H1 (cell line): Measurements from ENCODE around the gene RBM4. TPM values are rescaled to one million over a fixed set of nuclear protein-coding genes. Genes with fewer than 3 reads are reported as not detected.

Source experiments
- CTCF ChIA-PET: fragments of 300-600 bp; sonication (Branson Sonifier 250); formaldehyde crosslinking; loops from one replicate; lab custom pipeline; 2021; ENCODE audit not compliant: partially characterized antibody; lab: Charles Lee
- POLR2A ChIA-PET: fragments of 300-600 bp; sonication (Branson Sonifier 250); formaldehyde crosslinking; loops from one replicate; lab custom pipeline; 2021; ENCODE audit warnings: inconsistent platforms; ENCODE audit not compliant: partially characterized antibody; lab: Charles Lee
- DNase-seq, 2 experiments: peaks; one replicate each; pipeline versions ENCODE4 v3.0.0 to v3.0.0-alpha.2; 2010 to 2022; ENCODE audit warnings: low spot score in 2 of 2, low read depth in 1 of 2, mixed read lengths in 1 of 2
- FAIRE-seq: peaks from 2 replicates; lab custom pipeline; 2011; peaks lifted over from hg19 to GRCh38; lab: Jason Lieb, UNC
- H2AFZ ChIP-seq: 2 replicates; pipeline ENCODE4 v1.8.1; 2012; ENCODE audit warnings: low read length, inconsistent platforms
- H2AK5ac ChIP-seq: 2 replicates; pipeline ENCODE4 v1.6.1; 2013; ENCODE audit warnings: low read depth, low read length
- H2BK120ac ChIP-seq: replicated peaks from 2 replicates; pipeline ENCODE3; 2013; ENCODE audit warnings: low read depth, low read length, inconsistent platforms
- H2BK12ac ChIP-seq: 2 replicates; pipeline ENCODE4 v1.6.1; 2013; ENCODE audit warnings: low read depth, low read length
- H2BK15ac ChIP-seq: 2 replicates; pipeline ENCODE4 v1.6.1; 2013; ENCODE audit warnings: low read length
- H2BK20ac ChIP-seq: 2 replicates; pipeline ENCODE4 v1.6.1; 2013; ENCODE audit warnings: low read length
- H2BK5ac ChIP-seq: 2 replicates; pipeline ENCODE4 v1.6.1; 2013; ENCODE audit warnings: low read depth, low read length
- H3K14ac ChIP-seq: 2 replicates; pipeline ENCODE4 v1.6.1; 2013; ENCODE audit warnings: inconsistent platforms; ENCODE audit not compliant: insufficient read length
- H3K18ac ChIP-seq: 2 replicates; pipeline ENCODE4 v1.6.1; 2013; ENCODE audit warnings: low read length; ENCODE audit errors: extremely low read depth
- H3K23ac ChIP-seq: 2 replicates; pipeline ENCODE4 v1.6.1; 2013; ENCODE audit warnings: inconsistent platforms; ENCODE audit not compliant: insufficient read length
- H3K23me2 ChIP-seq: 2 replicates; pipeline ENCODE4 v1.6.1; 2013; ENCODE audit warnings: low read depth, low read length
- H3K27ac ChIP-seq: 2 replicates; pipeline ENCODE4 v1.6.1; 2011; ENCODE audit warnings: low read depth, low read length, inconsistent platforms
- H3K27me3 ChIP-seq, 4 experiments: replicated peaks in 1 of 4; 1 replicate in 1 of 4; 2 replicates in 3 of 4; pipeline versions ENCODE4 v1.6.1 to v1.8.1; 2011 to 2013; ENCODE audit warnings: low read length in 3 of 4, mild to moderate bottlenecking in 3 of 4, inconsistent platforms in 2 of 4, mixed read lengths in 2 of 4, moderate library complexity in 1 of 4; ENCODE audit not compliant: control insufficient read depth in 3 of 4, insufficient read depth in 3 of 4; ENCODE audit errors: extremely low read depth in 1 of 4
- H3K36me3 ChIP-seq, 4 experiments: 2 replicates each; pipeline versions ENCODE4 v1.6.1 to v1.8.1; 2011 to 2013; ENCODE audit warnings: mild to moderate bottlenecking in 4 of 4, low read length in 3 of 4, moderate library complexity in 2 of 4, control low read depth in 1 of 4, inconsistent platforms in 1 of 4; ENCODE audit not compliant: insufficient read depth in 4 of 4, control insufficient read depth in 2 of 4
- H3K4ac ChIP-seq: replicated peaks from 2 replicates; pipeline ENCODE3; 2013; ENCODE audit warnings: low read length, low read depth, mixed read lengths, inconsistent platforms; ENCODE audit not compliant: insufficient read length
- H3K4me1 ChIP-seq, 4 experiments: replicated peaks in 1 of 4; 1 replicate in 1 of 4; 2 replicates in 3 of 4; pipeline versions ENCODE4 v1.6.1 to v1.8.1; 2011 to 2013; ENCODE audit warnings: low read length in 3 of 4, inconsistent platforms in 2 of 4, mixed read lengths in 1 of 4; ENCODE audit not compliant: insufficient read depth in 4 of 4, control insufficient read depth in 3 of 4
- H3K4me2 ChIP-seq, 2 experiments: 2 replicates each; pipeline versions ENCODE4 v1.6.1 to v1.8.1; 2011 to 2013; ENCODE audit warnings: low read depth in 2 of 2, low read length in 2 of 2, control low read depth in 1 of 2, inconsistent platforms in 1 of 2, mild to moderate bottlenecking in 1 of 2; ENCODE audit not compliant: insufficient read depth in 1 of 2
- H3K4me3 ChIP-seq, 4 experiments: fragments of 200-600, 300-600 bp in 1 of 4; sonication (generic), shearing (Covaris generic), sonication (Bioruptor Twin) in 1 of 4; 2 replicates each; pipeline versions ENCODE4 v1.5.1 to v1.8.1; 2011 to 2016; ENCODE audit warnings: low read length in 4 of 4, low read depth in 3 of 4, control low read depth in 2 of 4, inconsistent platforms in 2 of 4, mild to moderate bottlenecking in 2 of 4, mixed read lengths in 1 of 4, moderate library complexity in 1 of 4; ENCODE audit not compliant: insufficient read depth in 2 of 4; ENCODE audit errors: extremely low read depth in 1 of 4
- H3K56ac ChIP-seq: replicated peaks from 2 replicates; pipeline ENCODE3; 2013; ENCODE audit warnings: low read depth, mild to moderate bottlenecking, mixed read lengths, low read length, inconsistent platforms; ENCODE audit not compliant: insufficient read length
- H3K79me1 ChIP-seq: 2 replicates; pipeline ENCODE4 v1.6.1; 2013; ENCODE audit warnings: low read depth, low read length, control low read depth
- H3K79me2 ChIP-seq, 2 experiments: 2 replicates each; pipeline versions ENCODE4 v1.6.1 to v1.8.1; 2012 to 2013; ENCODE audit warnings: low read length in 2 of 2, mild to moderate bottlenecking in 2 of 2, inconsistent platforms in 1 of 2; ENCODE audit not compliant: insufficient read depth in 2 of 2, control insufficient read depth in 1 of 2
- H3K9ac ChIP-seq, 4 experiments: replicated peaks in 1 of 4; 1 replicate in 1 of 4; 2 replicates in 3 of 4; pipeline versions ENCODE4 v1.6.1 to v1.8.1; 2011 to 2013; ENCODE audit warnings: low read depth in 3 of 4, low read length in 3 of 4, control low read depth in 2 of 4, mild to moderate bottlenecking in 2 of 4, moderate library complexity in 2 of 4, inconsistent platforms in 1 of 4; ENCODE audit errors: extremely low read depth in 1 of 4
- H3K9me3 ChIP-seq, 2 experiments: 2 replicates each; pipeline versions ENCODE4 v1.6.1 to v1.8.1; 2012 to 2013; ENCODE audit warnings: mild to moderate bottlenecking in 2 of 2, moderate library complexity in 2 of 2, control low read depth in 1 of 2, inconsistent platforms in 1 of 2, low read depth in 1 of 2, low read length in 1 of 2, mixed read lengths in 1 of 2; ENCODE audit not compliant: insufficient read depth in 2 of 2
- H4K20me1 ChIP-seq, 2 experiments: replicated peaks in 1 of 2; 2 replicates each; pipeline versions ENCODE3 to v1.8.1; 2011 to 2013; ENCODE audit warnings: inconsistent platforms in 2 of 2, low read length in 2 of 2, mild to moderate bottlenecking in 1 of 2; ENCODE audit not compliant: insufficient read depth in 2 of 2, control insufficient read depth in 1 of 2
- H4K5ac ChIP-seq: 2 replicates; pipeline ENCODE4 v1.6.1; 2013; ENCODE audit warnings: low read length, low read depth, mixed read lengths, inconsistent platforms; ENCODE audit not compliant: insufficient read length
- H4K8ac ChIP-seq: 2 replicates; pipeline ENCODE4 v1.8.0; 2013; ENCODE audit warnings: mild to moderate bottlenecking, moderate library complexity, low read length, inconsistent platforms; ENCODE audit not compliant: insufficient read depth; ENCODE audit errors: extremely low read depth
- H4K91ac ChIP-seq: replicated peaks from 2 replicates; pipeline ENCODE3; 2013; ENCODE audit warnings: low read length, mixed read lengths, inconsistent platforms; ENCODE audit not compliant: insufficient read length
- BRCA1 ChIP-seq: IDR thresholded peaks from 2 replicates; pipeline ENCODE4 v1.6.1; 2012; ENCODE audit warnings: low read depth, low read length, improper control_type of control experiment
- CREB1 ChIP-seq: IDR thresholded peaks from 2 replicates; pipeline ENCODE4 v1.6.1; 2012; ENCODE audit warnings: inconsistent platforms
- FOSL1 ChIP-seq: IDR thresholded peaks from 2 replicates; pipeline ENCODE4 v1.6.1; 2011; ENCODE audit warnings: mild to moderate bottlenecking, low read depth, low read length, moderate library complexity; ENCODE audit not compliant: insufficient read depth
- GABPA ChIP-seq: IDR thresholded peaks from 2 replicates; pipeline ENCODE4 v1.6.1; 2011; ENCODE audit warnings: mild to moderate bottlenecking, low read length, moderate library complexity, borderline replicate concordance; ENCODE audit not compliant: insufficient read depth
- NRF1 ChIP-seq: IDR thresholded peaks from 2 replicates; pipeline ENCODE4 v1.6.1; 2011; ENCODE audit warnings: mild to moderate bottlenecking, low read depth, low read length, improper control_type of control experiment
- POU5F1 ChIP-seq: IDR thresholded peaks from 2 replicates; pipeline ENCODE4 v1.6.1; 2011; ENCODE audit warnings: low read depth, mild to moderate bottlenecking, low read length, moderate library complexity
- RAD21 ChIP-seq, 2 experiments: IDR thresholded peaks in 1 of 2; conservative IDR thresholded peaks in 1 of 2; 2 replicates each; pipeline ENCODE4 v1.6.1; 2011; ENCODE audit warnings: low read depth in 2 of 2, low read length in 2 of 2, improper control_type of control experiment in 1 of 2, inconsistent platforms in 1 of 2, mild to moderate bottlenecking in 1 of 2, moderate library complexity in 1 of 2
- SAP30 ChIP-seq: fragments of 300-600 bp; sonication (generic); IDR thresholded peaks from 2 replicates; pipeline ENCODE4 v1.7.1; 2012; ENCODE audit warnings: low read length, moderate library complexity, mild to moderate bottlenecking, inconsistent platforms; ENCODE audit not compliant: insufficient read depth, insufficient replicate concordance
- SP4 ChIP-seq: IDR thresholded peaks from 2 replicates; pipeline ENCODE4 v1.6.1; 2012; ENCODE audit warnings: low read length, inconsistent platforms
- SRF ChIP-seq: IDR thresholded peaks from 2 replicates; pipeline ENCODE4 v1.6.1; 2011; ENCODE audit warnings: mild to moderate bottlenecking, low read depth, low read length, moderate library complexity
- WGBS, 2 experiments: shearing (Covaris generic) in 1 of 2; methylation state at CpG; one replicate each; pipeline versions ENCODE4 v1.1.6 to v1.1.7; 2013 to 2015; ENCODE audit warnings: low lambda C conversion rate in 2 of 2, mixed read lengths in 2 of 2, inconsistent platforms in 1 of 2, low coverage in 1 of 2, missing lambda C conversion rate in 1 of 2; ENCODE audit not compliant: insufficient replicate concordance in 2 of 2, insufficient coverage in 1 of 2, insufficient read length in 1 of 2; ENCODE audit errors: extremely low coverage in 1 of 2, missing lambda C conversion rate in 1 of 2; 5-methylcytosine and 5-hydroxymethylcytosine counted together
- polyA plus RNA-seq, 7 experiments: library from polyadenylated mRNA; depleted of rRNA in 3 of 7; stranded (reverse) in 5 of 7; unstranded in 2 of 7; fragments of >200 nt in 5 of 7; fragments of 200-250 nt in 2 of 7; gene quantifications; 1 replicate in 5 of 7; 2 replicates in 1 of 7; 4 replicates in 1 of 7; pipeline versions ENCODE4 v1.2.1 to v1.2.3, GENCODE V29; 2011 to 2013; ENCODE audit warnings: missing spikeins in 2 of 7, mixed read lengths in 2 of 7
- total RNA-seq: library from RNA; stranded (reverse); fragmentation: NEBNext Ultra II Directional; extraction: Animal tissue kit (Norgen Biotek cat#: 25700); gene quantifications from 2 replicates; pipeline ENCODE4 v1.2.1, GENCODE V29; 2021
- TF ChIP-seq, protein P1 (sequence below): IDR thresholded peaks from 2 replicates; pipeline ENCODE4 v1.6.1; 2012; ENCODE audit warnings: inconsistent platforms
- TF ChIP-seq, protein P2 (sequence below): IDR thresholded peaks from 2 replicates; pipeline ENCODE4 v1.6.1; 2011; ENCODE audit warnings: low read length, improper control_type of control experiment

RBM4 gene
- total and polyA plus RNA-seq, 2 of the 8 experiments (the other 6 are each of a cell fraction or from before 2014, with no cell fraction given): 192 to 330 TPM

DNA sequence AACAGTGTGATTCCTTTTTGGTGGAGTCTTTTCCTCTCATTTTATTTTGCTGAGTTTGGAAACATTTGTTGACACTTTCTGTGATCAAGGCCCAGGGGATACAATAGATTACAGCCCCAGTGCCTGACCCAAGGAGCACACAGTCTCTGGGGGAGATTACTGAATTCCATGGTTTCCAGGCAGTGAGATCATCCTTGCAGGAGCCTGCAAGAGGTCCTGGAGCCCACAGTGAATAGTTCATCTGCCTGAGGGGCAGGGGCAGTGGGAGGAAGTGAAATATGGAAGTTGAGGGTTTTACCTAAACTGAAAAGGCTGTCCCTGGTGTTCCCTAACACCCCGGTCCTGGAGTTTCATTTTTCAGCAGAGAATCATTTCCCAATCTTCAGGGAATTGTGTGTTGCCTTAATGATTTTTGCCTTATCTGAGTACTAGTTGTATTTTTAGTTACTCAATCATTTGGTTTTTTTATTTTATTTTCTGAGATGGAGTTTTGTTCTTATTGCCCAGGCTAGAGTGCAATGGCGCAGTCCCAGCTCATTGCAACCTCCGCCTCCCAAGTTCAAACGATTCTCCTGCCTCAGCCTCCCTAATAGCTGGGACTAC, 37.8 kb upstream of the RBM4 start:
- no peak overlapping the region for H4K5ac ChIP-seq
- H3K4me3 ChIP-seq: no peak overlapping the region
- no peak overlapping the region for H2AFZ ChIP-seq
- H3K4me1 ChIP-seq: no peaks in the 10 kb centered on the region
- no peak overlapping the region for H2AK5ac ChIP-seq
- ChIA-PET CTCF (interaction anchor here (0.6 to 1.9 kb wide), 4 partner anchors 9 to 59 kb away, joined by 3 to 8 read pairs (median 6); no protein-coding TSS in a partner anchor), POLR2A (interaction anchor here (65.3 kb wide), 1 partner anchor 42 kb away, joined by 2165 read pairs; the partner anchor contains the start of genes RBM14 and RBM4)
- no peak overlapping the region for H3K14ac ChIP-seq
- FAIRE-seq: no peak
- H3K23ac ChIP-seq: no peak overlapping the region
- H3K36me3 ChIP-seq: peaks cover 14 to 35% (median 23%) of the 10 kb centered on the region in 4 experiments; a peak in 7 of 8 replicates
- no peaks in the 10 kb centered on the region for H3K23me2 ChIP-seq
- H3K9ac ChIP-seq: no peak overlapping the region
- no peak overlapping the region for H3K18ac ChIP-seq
- no peak overlapping the region for H3K56ac ChIP-seq
- no peak overlapping the region for H2BK12ac ChIP-seq
- no peak overlapping the region for H2BK20ac ChIP-seq
- H2BK5ac ChIP-seq: no peak overlapping the region
- no peak overlapping the region for H3K4me2 ChIP-seq
- no peaks in the 10 kb centered on the region for H3K27me3 ChIP-seq
- WGBS, 2 experiments: 95% methylated on average over 4 of the region's 4 CpGs; no CpG with 5 or more reads in 1 of the 2 experiments
- H3K79me1 ChIP-seq: peaks cover 3% of the 10 kb centered on the region; the same call in 1 of the 2 replicates
- peaks cover 0 to 4% of the 10 kb centered on the region in 2 experiments for H4K20me1 ChIP-seq
- no peaks in the 10 kb centered on the region for H3K79me2 ChIP-seq
- DNase-seq: no peak
- H3K27ac ChIP-seq: no peak overlapping the region
- H3K9me3 ChIP-seq: no peaks in the 10 kb centered on the region
- H2BK15ac ChIP-seq: no peak overlapping the region
- H3K4ac ChIP-seq: no peak overlapping the region
- H2BK120ac ChIP-seq: no peak overlapping the region
- no peak overlapping the region for H4K8ac ChIP-seq
- H4K91ac ChIP-seq: no peak overlapping the region
- TF ChIP-seq GABPA: no peak
- TF ChIP-seq FOSL1: no peak
- no peak for TF ChIP-seq CREB1
- no peak for TF ChIP-seq SRF
- TF ChIP-seq POU5F1: no peak
- no peak for TF ChIP-seq SP4
- TF ChIP-seq NRF1: no peak
- no peak for TF ChIP-seq RAD21 (IDR thresholded peaks at IDR 0.05 in 1 of 2, conservative IDR thresholded peaks at IDR 0.05 in 1 of 2; ENCODE audit: low read depth in 2 of 2, low read length in 2 of 2)
- no peak for TF ChIP-seq BRCA1
- TF ChIP-seq SAP30: no peak
- TF ChIP-seq, protein P1, sequence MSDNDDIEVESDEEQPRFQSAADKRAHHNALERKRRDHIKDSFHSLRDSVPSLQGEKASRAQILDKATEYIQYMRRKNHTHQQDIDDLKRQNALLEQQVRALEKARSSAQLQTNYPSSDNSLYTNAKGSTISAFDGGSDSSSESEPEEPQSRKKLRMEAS: no peak
- TF ChIP-seq, protein P2, sequence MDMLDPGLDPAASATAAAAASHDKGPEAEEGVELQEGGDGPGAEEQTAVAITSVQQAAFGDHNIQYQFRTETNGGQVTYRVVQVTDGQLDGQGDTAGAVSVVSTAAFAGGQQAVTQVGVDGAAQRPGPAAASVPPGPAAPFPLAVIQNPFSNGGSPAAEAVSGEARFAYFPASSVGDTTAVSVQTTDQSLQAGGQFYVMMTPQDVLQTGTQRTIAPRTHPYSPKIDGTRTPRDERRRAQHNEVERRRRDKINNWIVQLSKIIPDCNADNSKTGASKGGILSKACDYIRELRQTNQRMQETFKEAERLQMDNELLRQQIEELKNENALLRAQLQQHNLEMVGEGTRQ: no peak
